H1 (cell line): ENCODE data around the gene RBP3. TPM values are rescaled to one million over a fixed set of nuclear protein-coding genes. Genes with fewer than 3 reads are reported as not detected.

Source experiments
- HDAC6 ChIP-seq: IDR thresholded peaks from one replicate; pipeline ENCODE4 v1.7.1; 2012; ENCODE audit warnings: low read depth, mild to moderate bottlenecking, inconsistent platforms, low read length, moderate library complexity
- KDM4A ChIP-seq: IDR thresholded peaks from one replicate; pipeline ENCODE4 v1.7.1; 2012; ENCODE audit warnings: low read depth, mild to moderate bottlenecking, moderate library complexity, low read length, inconsistent platforms; ENCODE audit not compliant: severe bottlenecking
- RNF2 ChIP-seq: fragments of 200-900, 300-1000 bp; sonication (generic); IDR thresholded peaks from 2 replicates; pipeline ENCODE4 v1.7.1; 2016; ENCODE audit warnings: borderline replicate concordance, low read depth, mild to moderate bottlenecking, antibody characterized with exemption, low read length; ENCODE audit not compliant: poor library complexity, severe bottlenecking; ENCODE audit errors: missing control alignments
- SIX5 ChIP-seq: IDR thresholded peaks from 2 replicates; pipeline ENCODE4 v1.6.1; 2011; ENCODE audit warnings: mild to moderate bottlenecking, low read depth, low read length
- SP1 ChIP-seq: IDR thresholded peaks from 2 replicates; pipeline ENCODE4 v1.6.1; 2011; ENCODE audit warnings: low read depth, low read length
- SP4 ChIP-seq: IDR thresholded peaks from 2 replicates; pipeline ENCODE4 v1.6.1; 2012; ENCODE audit warnings: low read length, inconsistent platforms
- polyA plus RNA-seq, 7 experiments: library from polyadenylated mRNA; depleted of rRNA in 3 of 7; stranded (reverse) in 5 of 7; unstranded in 2 of 7; fragments of >200 nt in 5 of 7; fragments of 200-250 nt in 2 of 7; gene quantifications; 1 replicate in 5 of 7; 2 replicates in 1 of 7; 4 replicates in 1 of 7; pipeline versions ENCODE4 v1.2.1 to v1.2.3, GENCODE V29; 2011 to 2013; ENCODE audit warnings: missing spikeins in 2 of 7, mixed read lengths in 2 of 7
- total RNA-seq: library from RNA; stranded (reverse); fragmentation: NEBNext Ultra II Directional; extraction: Animal tissue kit (Norgen Biotek cat#: 25700); gene quantifications from 2 replicates; pipeline ENCODE4 v1.2.1, GENCODE V29; 2021
- TF ChIP-seq, protein P1 (sequence below): IDR thresholded peaks from 2 replicates; pipeline ENCODE4 v1.6.1; 2012; ENCODE audit warnings: inconsistent platforms
- TF ChIP-seq, protein P2 (sequence below), 3 experiments: IDR thresholded peaks; 1 replicate in 2 of 3; 2 replicates in 1 of 3; pipeline versions ENCODE4 v1.5.1 to v1.6.1; 2011; ENCODE audit warnings: low read length in 3 of 3, mild to moderate bottlenecking in 3 of 3, inconsistent platforms in 2 of 3, low read depth in 1 of 3, moderate library complexity in 1 of 3; ENCODE audit not compliant: insufficient read depth in 1 of 3; ENCODE audit errors: control extremely low read depth in 1 of 3

Gene RBP3
- total and polyA plus RNA-seq, 2 of the 8 experiments (the other 6 are each of a cell fraction or from before 2014, with no cell fraction given) = not detected

DNA sequence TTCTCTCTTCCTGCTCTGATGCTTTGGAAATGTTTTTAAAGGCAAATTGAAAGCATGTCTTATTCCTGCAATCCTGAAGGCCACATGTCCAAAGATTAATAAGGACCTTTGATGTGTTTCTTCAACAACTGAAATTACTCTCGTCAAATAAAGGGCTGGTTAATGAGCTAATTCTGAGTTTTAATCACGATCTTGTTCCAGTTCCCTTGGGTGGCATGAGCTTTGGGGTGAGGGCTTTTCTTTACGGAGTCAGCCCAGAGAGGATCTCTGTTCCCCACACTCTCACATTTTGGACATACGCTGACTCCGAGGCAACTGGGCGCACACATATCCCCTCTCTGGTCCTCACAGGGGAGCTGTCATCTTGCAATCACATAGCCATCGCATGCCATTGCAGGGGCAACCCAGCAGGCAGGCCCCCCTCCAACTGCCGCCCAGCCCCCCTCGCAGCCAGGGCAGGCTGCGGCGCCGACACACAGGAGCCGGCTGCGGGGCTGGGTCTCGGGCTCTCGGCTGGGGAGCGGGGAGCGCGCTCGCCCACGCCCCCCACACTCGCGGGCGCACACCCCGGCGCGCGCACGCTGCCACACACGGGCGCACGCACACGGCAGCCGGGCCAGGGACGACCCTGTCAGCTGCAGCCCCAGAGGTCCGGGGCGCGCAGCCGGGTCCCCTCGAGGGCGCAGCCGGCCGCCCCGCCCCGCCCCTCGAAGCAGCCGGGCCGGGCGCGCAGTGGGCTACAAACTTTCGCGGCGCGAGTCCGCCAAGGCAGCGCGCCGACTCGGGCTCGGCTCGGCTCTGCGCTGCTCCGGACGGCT, 48.3 kb upstream of the RBP3 start, which contains the start of gene GDF10 (continued):
- no peak for TF ChIP-seq RNF2
- no peak for TF ChIP-seq HDAC6
- no peak for TF ChIP-seq KDM4A
- no peak for TF ChIP-seq SP1
- no peak for TF ChIP-seq SP4
- TF ChIP-seq, protein P1, sequence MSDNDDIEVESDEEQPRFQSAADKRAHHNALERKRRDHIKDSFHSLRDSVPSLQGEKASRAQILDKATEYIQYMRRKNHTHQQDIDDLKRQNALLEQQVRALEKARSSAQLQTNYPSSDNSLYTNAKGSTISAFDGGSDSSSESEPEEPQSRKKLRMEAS = no peak
- no peak for TF ChIP-seq SIX5
- TF ChIP-seq, protein P2, sequence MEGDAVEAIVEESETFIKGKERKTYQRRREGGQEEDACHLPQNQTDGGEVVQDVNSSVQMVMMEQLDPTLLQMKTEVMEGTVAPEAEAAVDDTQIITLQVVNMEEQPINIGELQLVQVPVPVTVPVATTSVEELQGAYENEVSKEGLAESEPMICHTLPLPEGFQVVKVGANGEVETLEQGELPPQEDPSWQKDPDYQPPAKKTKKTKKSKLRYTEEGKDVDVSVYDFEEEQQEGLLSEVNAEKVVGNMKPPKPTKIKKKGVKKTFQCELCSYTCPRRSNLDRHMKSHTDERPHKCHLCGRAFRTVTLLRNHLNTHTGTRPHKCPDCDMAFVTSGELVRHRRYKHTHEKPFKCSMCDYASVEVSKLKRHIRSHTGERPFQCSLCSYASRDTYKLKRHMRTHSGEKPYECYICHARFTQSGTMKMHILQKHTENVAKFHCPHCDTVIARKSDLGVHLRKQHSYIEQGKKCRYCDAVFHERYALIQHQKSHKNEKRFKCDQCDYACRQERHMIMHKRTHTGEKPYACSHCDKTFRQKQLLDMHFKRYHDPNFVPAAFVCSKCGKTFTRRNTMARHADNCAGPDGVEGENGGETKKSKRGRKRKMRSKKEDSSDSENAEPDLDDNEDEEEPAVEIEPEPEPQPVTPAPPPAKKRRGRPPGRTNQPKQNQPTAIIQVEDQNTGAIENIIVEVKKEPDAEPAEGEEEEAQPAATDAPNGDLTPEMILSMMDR (IDR thresholded peaks at IDR 0.05; ENCODE audit: control extremely low read depth in 1 of 3, insufficient read depth in 1 of 3, low read depth in 1 of 3, low read length in 3 of 3) = no peak
